GF-D8 (cell line): ENCODE results near the gene MYORG.
A peak's percentile ranks its signal among the peaks of the same experiment; 100 is the strongest.

Experiments
- DNase-seq: peaks from one replicate; lab custom pipeline; 2025; lab: John Stamatoyannopoulos, UW

Gene MYORG

DNA sequence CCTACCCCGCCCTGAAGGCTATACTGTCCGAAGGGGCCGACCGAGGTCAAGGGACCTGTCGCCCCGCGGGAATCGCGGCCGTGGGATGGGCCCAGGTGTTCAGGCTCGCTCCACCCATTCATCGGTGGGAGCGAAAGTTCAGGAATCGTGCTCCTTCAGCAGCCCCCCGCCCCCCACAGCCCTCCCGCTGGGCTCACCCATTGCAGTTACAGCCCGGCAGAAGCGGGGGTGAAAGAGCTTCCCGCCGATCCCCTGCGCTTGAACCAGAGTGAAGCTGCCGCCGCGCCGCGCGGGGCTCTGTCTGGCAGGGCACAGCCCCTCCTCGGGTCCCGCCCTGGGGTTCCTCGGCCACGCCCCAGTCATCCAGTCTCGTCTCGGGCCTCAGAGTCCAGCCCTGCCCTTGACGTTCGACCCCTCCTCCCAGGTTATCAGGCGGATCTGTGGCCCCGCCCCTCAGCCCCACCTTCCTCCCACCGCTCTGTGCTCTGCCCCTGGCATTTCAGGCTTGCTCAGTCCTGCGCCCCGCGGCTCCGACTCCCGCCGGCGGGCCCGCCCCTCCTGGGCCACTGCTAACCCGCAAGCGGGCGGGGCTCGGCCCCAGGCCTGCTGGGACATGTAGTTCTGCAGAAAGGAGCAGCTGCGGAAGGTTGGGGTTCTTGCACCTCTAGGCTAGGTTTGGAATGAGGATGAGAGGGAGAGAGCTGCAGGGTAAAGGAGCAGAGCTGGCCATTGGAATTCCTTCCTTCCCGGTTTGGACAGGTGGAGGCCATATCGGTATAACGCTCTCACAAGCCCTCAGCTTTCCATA, at the start of gene MYORG:
Gene MYORG, minus strand, starts transcription at position 303 of the 808 bp plus-strand sequence. CDS start 3,955 bp downstream, outside the sequence.
- peak; percentile 84 for DNase-seq

DNA sequence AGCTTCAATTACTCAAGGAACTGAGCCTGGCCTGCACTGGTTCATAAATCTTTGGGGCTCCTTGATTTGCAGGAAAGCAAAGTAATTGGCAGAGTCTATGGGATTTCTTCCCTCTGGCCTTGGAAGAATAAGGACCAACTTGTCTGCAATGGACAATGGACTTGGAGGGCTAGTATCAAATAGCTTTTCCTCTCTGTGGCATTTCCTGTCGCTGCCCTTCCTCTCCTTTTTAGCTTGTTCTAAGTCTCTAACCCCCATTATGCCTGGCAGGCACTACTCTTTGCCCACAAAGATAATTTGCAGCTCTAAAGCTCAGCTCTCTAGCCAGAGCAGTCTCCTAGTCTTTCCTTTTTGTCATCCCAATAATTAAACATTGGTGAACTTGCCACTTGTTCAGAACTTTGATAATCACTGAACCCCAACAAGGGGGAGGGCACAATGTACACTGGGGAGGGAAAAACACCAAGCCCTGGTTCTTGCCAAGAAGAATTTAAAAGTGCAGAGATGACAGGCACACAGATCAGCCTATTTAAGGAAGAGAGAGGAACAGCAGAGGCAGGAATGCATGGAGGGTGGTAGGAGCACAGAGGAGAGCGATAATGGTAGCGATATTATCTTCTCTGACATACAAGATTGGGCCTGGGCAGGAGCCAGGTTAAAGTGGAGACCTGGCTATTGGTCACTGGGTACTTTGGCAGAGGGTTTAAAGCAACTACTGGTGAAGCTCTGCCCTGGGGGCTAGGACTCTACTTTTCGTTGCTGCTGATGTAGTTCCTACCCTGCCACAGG, 43.2 kb upstream of the MYORG start:
- no peak for DNase-seq

DNA sequence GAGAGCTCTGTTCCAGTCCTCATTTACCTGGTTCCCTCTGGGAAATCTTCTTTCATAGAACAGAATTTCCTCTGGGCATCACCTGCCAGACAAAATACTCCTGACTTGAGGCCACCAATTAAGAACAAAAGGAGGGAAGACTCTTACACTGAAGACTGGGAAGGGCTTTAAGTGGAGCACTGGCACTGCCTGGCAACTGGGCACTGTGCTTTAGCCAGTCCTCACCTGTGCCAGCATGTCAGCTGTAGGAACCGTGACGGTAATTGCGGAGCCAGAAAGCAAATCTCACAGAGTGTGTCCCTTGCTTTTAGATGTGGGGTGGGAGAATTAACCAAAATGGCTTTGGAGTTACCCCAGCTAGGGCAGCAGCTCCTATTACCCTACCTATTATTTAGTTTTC, 41.0 kb upstream of the MYORG start:
- DNase-seq = no peak

DNA sequence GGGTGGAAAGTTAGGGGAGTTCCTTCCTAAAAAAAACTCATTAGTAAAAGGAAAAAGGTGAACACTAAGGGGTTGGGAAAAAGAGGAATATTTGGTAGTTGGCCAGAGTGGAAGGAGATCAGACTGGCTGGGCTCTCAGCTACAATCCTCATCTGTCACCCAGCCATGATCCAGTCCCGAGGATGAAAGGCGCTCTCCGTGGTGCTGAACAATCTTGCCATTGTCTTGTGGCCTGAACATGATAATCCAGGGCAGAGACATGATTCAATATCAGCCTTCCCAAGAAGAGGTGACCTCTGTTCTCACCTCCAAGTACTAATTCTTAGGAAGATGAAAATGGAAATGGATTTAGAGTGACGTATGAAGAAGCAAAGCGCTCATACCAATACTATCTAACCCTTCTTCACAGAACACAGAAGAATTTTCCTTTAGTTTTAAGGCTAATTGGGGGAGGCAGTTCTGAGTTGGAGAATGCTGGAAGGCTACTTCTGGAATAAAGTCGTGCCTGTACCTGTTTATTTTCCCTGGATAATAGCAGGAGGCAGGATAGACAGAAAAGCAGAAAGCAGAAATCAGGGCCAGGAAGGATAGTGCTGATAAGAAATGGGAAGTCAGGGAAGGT, 36.6 kb upstream of the MYORG start:
- DNase-seq = no peak

DNA sequence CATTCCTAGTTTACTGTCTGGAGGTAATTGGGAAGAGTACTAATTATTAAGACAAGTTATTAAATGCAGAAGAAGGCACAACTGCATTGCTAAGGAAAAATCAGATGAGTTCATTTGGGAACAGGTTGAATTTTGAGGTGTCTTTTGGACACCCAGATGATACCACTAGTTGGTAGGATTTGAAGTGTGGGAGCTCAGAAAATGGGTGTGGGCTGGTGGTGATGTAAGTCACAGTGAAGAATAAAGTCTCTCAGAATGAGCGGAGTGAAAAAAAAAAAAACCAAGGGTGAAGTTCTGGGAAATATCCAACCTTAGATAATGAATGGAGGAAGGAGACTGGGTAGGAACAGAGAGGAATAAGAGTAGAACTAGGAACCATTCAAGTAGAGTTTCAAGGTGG, 35.6 kb upstream of the MYORG start:
- no peak for DNase-seq

DNA sequence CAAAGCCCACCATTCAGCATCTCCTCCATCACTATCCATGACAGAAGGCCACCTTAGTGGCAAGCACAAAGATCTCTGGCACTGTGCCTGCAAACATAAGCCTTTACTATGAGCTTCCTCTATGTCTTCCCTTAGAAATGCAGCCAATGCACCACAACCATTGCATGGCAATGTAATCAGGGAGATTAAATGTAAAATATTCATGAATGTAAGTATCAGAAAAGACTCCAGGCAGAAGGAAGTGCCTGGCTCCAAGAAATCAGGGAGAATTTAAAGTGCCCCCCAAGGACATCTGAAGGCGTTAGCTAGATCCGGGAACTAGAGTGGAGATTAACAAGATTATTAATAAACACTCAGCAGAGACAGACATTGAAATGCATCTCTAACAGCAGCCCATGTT, 32.5 kb upstream of the MYORG start:
- DNase-seq = no peak

DNA sequence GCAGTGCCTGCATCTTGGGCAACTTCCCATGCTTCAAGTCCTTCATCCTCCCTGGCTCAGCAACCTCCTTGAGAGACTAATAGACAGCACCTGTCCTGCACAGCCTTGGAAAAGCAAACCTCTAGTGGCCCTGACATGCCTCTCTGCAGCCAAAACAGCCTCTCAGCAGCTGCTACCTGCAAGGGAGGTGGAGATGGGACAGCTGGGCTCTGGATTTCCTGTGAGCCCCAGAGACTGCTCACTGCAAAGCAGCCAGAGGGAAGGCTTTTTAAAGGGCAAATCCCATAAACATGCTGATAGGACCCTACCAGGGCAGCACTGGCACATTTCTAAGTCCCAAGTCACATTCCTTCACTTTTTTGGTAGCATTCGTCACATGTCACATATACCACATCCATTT, 31.5 kb upstream of the MYORG start:
- DNase-seq = no peak

DNA sequence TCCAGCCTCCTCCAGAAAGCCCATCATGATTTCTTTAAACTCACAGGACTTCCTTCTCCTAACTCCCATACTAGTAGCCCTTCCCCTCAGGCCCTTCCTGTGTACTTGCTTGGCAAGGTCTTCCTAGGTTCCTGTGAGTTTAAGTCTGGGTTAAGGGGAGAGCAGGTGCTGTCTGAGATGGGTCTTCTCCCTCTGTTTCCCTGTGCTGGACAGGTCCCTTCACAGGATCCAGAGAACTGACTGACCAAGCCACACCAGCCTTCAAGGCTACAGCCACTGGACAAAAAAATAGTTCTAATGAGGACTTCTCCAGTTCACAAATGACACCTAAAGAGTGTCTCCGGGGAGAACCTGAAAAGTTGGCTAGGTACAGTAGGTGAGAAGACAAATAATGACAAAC, 29.5 kb upstream of the MYORG start:
- DNase-seq = no peak

DNA sequence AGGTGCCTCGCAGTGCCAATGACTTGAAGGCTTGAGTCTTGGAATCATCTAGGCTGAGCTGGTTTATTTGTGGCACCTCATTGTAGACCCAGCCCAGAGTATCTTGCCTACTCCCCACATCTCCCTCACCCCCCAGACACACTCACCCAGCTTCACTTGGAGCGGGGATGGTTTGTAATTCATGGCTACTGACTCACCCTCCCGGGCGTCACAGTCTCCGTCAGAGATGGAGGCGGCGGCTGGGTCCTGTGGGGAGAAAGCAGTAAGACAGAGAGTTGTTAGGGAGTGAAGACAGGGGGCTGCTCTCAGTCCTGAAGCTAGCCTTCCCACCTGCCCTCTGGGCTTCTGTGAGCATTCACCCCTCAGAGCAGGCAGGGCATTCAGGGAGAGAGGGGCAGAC, 29.0 kb upstream of the MYORG start:
- DNase-seq = no peak

DNA sequence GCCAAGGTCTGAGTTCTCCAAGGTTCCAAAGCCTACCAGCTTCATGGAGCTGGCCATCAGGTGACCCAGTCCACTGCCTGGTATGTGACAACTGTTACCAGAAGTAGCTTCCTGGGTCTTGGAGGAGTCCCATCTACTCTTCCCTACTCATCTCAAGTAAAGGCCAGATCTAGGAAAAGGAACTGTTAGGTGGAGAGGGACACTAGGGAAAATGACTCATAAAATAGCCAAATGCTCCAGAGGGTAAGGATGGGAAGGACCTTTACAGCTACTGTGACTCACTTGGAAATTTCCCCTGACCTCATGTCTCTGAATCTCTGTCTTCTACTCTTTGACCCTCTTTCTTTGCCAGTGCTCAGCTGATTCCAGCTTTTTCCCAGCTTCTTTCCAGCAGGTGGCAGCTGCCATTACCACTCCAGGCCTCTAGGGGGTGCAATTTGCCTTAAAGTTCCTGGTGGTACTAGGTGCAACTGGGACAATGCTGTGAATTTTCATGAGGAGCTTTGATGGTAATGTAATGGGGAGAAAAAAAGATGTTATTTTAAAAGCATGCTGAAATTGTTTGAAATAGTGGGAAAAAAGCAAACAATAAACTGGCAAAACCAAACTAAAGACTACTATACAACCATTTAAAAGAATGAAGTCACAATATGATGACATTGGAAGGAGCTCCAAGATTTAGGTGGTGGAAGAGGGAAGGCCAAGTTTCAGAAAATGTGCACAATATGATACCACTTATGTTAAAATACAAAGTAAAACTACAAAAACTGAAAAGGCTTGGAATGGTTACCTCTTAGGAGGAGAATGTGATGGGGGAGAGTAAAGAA, 27.1 kb upstream of the MYORG start:
- DNase-seq = no peak

DNA sequence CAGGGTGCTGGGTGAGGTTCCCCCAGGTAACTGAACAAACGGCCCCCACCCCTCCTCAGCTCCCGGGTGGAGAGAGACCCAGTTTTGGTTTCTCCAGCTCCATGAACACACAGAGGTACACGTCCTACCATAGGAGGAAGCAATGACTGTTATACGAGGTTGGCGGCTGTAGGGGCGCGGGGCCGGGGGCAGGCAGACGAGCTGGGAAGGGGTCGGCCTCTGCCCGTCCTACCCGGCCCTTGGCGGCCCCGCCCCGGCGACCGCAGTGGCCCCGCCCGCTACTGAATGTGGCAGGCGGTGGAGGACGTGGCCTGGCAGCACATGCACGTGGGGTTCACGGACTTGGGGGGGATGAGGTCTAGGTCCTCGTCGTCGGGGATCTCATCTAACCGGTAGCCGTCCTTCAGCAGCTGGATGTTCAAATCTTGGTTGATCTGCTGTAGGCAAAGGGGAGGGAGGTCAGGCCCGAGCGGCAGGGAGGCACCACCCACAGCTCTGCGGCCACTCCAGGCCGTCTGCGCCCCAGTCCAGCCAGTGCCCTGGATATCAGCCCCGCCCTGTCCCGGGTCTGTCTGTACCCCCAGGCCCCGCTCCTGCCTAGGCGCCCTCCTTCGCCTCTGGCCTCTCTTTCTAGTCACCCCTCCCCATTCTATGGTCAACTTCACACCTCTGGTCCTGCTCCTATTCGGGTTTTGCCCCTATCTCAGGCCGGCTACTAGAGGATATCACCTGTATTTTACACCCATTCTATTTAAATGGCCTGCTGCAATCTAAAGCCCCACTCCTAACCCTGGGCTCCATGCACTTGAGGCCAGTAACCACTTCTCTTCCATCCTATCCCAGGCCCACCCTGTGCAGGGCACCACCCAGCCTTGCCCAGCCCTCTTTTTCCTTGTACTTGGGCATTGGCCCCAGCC, 24.2 kb upstream of the MYORG start:
- no peak for DNase-seq

DNA sequence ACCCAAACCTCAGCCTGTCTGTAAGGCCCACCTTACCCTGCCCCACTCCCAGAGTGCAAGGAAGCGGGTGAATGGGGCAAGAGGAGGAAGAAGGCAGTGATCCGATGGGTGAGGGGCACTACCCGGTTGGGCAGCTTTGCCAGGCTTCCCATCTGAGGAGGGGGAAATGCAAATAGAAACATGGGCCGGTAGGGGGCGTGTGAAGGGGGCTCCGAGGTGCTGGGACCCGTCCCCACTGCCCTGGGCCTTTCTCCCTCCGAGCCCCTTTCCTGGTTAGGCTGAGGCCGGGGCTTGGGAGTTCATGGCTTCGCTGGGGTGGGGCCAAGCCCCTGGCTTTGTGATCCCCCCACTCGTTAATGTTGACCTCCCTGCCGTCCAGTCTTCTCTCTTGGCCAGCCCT, 23.6 kb upstream of the MYORG start:
- DNase-seq = no peak

DNA sequence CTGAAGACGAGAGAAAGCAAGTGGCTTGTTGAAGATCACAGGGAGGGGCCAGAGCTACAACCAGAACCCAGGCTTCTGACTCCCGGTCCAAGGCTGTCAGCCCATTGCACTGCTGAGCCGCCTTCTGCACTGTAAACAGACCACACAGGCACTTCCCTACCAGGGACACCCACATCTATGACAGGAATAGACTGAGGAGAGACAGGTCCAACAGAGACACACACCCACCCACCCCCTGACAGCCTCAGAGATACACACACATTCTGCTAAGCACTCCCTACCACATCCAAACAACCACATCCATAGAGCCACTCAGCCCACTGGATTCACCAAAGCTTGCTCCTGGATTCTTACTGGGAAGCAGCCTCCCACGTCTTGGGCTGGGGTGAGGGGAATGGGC, 23.0 kb upstream of the MYORG start:
- no peak for DNase-seq

DNA sequence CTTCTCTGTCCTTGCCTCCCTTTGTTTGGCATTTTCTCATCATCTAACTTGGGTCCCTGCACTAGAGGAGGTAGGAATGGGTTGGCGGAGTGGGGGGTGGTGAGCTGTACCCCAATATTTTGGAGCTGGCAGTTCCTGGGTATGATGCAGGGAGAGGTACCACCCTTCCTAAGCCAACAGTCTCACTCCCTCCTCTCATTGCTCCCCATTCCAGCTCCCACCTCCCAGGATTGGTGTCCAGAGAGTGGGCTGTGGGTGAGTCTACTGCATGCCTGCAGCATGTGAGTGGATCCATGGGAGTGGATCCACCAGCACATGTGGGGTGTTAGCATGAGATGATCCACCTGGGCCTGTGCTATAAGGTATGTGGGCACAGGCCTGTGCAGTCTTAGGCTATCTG, 22.2 kb upstream of the MYORG start:
- DNase-seq = no peak

DNA sequence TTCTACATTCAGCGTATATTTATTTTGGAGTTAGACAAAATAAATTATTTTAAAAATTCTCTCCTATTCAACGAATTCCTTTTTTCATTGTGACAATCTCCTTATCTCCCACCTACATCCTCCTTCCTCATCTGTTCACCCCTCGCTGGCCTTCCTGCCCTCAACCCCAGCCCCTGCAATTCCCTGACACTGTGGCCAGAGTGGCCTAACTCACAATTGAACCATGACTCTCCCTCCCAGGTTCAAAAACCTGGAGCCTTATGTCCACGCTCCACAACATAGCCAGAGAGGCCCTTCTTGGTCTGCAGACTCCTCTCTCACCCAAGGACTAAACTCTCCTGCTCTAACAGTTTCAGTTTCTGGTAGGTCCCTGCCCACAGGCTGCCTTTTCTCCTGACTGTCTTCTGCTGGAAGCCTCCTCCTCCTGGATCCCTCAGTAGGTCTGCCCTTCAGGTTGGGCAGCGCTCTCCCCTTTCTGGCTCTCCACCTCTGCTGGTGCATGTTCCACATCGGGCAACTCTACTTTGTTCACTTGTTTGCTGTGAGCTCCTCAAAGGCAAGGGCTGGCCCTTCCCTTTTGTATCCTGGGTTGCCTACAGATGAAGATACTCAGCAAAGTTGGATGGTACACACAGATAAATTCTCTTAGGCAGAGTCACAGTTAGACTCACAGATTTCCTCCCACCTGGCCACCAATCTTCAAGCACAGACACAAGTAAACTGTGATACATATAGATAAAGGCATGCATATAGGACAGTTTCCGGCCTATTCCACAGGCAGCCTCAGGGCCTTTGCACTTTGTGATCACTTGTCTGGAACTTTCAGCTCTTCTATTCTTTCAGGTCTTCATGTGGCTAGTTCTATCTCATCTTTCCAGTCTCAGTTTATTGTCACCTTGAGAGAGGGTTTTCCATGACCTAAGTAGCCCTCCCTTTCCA, 19.8 kb upstream of the MYORG start:
- no peak for DNase-seq

DNA sequence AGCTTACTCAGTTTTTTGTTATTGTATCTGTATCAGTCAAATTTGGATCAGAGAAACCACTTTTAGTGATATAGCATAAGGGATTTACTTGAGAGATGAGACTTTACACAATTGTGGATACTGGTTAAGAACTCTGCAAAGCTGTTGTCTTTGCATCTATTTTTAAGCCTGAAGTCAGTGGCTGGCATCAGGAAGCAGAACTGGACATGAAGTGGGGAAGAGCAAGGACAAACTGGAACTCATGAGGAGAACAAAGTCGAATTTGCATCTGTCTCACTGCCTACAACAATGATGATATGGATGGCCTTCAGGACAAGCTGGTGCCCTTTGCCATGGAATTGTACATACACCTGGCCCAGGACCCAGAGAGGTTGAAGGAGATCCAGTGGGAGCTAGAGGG, 15.8 kb upstream of the MYORG start:
- DNase-seq = no peak

DNA sequence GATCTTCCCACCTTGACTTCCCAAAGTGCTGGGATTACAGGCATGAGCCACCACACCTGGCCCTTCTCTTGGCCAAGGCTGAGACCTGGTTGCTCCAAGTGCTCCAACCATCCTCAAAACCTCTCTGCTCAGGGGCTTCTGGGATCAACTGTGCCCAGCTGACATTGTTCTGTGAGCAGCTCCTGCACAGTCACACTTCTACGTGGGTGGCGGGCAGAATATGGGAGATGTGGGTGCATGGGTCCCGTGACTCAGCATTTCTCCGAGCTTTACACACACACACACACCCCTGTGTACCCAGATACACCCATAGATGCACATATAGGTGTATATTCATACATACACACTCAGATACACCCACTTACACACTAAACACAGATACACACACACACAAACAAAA, 10.5 kb upstream of the MYORG start:
- no peak for DNase-seq

DNA sequence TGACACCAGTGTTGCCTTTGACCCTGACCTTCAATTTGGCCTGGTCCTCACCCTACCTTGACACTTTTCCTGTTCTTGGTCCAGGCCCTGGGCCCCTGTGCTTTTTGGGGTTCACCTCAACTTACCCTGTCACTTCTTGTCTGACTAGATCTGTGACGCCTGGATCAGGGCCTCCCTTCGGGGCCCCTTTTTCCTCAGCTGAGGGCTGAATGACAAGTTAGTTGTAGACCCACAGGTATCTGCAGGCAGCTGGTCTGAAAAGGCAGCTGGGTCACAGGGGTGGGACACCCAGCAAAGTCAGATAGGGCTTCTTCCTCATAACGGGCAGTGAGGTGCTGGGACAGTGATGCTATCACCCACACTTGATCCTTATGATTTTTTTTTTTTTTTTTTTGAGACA, 10.0 kb upstream of the MYORG start:
- DNase-seq = no peak

DNA sequence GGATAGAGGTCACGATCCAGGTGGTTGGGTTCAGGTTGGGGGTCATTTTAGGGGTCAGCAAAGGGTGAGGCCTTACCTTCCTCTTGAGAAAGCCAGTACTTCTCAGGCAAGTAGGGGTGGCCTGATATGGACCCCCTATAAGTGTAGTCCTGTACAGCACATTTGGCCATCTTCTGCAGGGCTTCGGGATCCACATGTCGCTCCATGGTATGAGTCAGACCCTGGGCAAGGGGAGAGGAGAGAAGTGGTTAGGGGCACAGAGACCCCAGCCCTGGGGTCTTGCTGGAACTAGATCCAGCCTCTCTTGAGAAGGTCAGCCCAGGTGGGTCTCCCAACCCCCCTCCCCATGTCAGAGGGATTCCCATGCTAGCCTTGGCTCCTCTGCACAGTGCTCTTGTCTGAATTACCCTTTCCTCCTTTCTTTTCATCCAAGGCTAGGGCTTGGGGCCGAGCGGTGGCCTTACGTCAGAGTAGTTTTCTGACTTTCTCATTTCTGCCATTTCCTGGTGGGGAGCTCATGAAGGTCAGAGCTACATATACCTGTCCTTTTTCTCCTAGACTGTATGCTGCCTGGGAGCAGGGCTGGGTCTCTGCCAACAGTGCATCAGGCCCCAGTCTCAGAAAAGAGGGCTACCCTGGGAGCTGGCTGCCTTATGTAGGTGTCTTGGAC, 9.0 kb upstream of the MYORG start:
- DNase-seq = no peak
